WTC11 (cell line): Measurements from ENCODE around the gene ZFHX2. TPM values are rescaled to one million over a fixed set of nuclear protein-coding genes. Genes with fewer than 3 reads are reported as not detected.

Source experiments
- ATAC-seq: fragments of 200-7000 bp; cut with Tn5 transposase; 2 replicates; pipeline ENCODE4 v1.10.0; 2021; ENCODE audit warnings: mild to moderate bottlenecking, moderate library complexity
- CTCF ChIA-PET: fragments of 300-600 bp; sonication (Branson Sonifier 250); formaldehyde crosslinking; loops from one replicate; lab custom pipeline; 2021; ENCODE audit warnings: antibody characterized with exemption; lab: Charles Lee
- POLR2A ChIA-PET: fragments of 350-600 bp; sonication (Branson Sonifier 250); formaldehyde crosslinking; loops from one replicate; lab custom pipeline; 2021; ENCODE audit warnings: antibody characterized with exemption; lab: Charles Lee
- DNase-seq: peaks from one replicate; pipeline ENCODE4 v3.0.0; 2021; ENCODE audit warnings: low spot score
- H3K27ac Mint-ChIP-seq: 2 replicates; pipeline ENCODE4 v1.8.0; 2021; ENCODE audit warnings: mixed read lengths
- H3K27me3 Mint-ChIP-seq: 2 replicates; pipeline ENCODE4 v1.8.0; 2021; ENCODE audit warnings: low read depth, mild to moderate bottlenecking, moderate library complexity, mixed read lengths
- H3K36me3 Mint-ChIP-seq: 2 replicates; pipeline ENCODE4 v1.8.0; 2021; ENCODE audit warnings: mixed read lengths
- H3K4me1 Mint-ChIP-seq: 2 replicates; pipeline ENCODE4 v1.8.0; 2022; ENCODE audit warnings: mixed read lengths
- H3K4me3 Mint-ChIP-seq: 2 replicates; pipeline ENCODE4 v1.8.0; 2021; ENCODE audit warnings: mild to moderate bottlenecking, moderate library complexity, mixed read lengths
- H3K9me3 Mint-ChIP-seq: 2 replicates; pipeline ENCODE4 v1.8.0; 2021; ENCODE audit warnings: mixed read lengths
- CBFB ChIP-seq: sonication (generic); formaldehyde crosslinking; IDR thresholded peaks from 2 replicates; pipeline ENCODE4 v1.8.1; 2022; ENCODE audit warnings: mild to moderate bottlenecking, low read depth, missing genetic modification reagents
- CDX4 ChIP-seq: fragments of 250-450 bp; sonication (Bioruptor Pico); IDR thresholded peaks from 2 replicates; pipeline ENCODE4 v1.9.0; 2021; ENCODE audit warnings: moderate library complexity, mild to moderate bottlenecking, inconsistent platforms, borderline replicate concordance
- FOXP1 ChIP-seq: sonication (generic); formaldehyde crosslinking; IDR thresholded peaks from 2 replicates; pipeline ENCODE4 v1.8.0; 2022; ENCODE audit warnings: missing genetic modification reagents, mild to moderate bottlenecking, moderate library complexity, borderline replicate concordance
- GRHL2 ChIP-seq: fragments of 250-450 bp; sonication (Bioruptor Pico); IDR thresholded peaks from 2 replicates; pipeline ENCODE4 v1.8.0; 2022; ENCODE audit warnings: mild to moderate bottlenecking, moderate library complexity; ENCODE audit not compliant: insufficient replicate concordance, severe bottlenecking
- HMGA2 ChIP-seq: fragments of 250-450 bp; sonication (Bioruptor Pico); IDR thresholded peaks from 2 replicates; pipeline ENCODE4 v1.4.0; 2021; ENCODE audit warnings: mild to moderate bottlenecking, moderate library complexity
- NR3C1 ChIP-seq: sonication (generic); formaldehyde crosslinking; conservative IDR thresholded peaks from 2 replicates; pipeline ENCODE4 v1.8.1; 2023; ENCODE audit warnings: low read depth, mild to moderate bottlenecking, missing genetic modification reagents
- SOX15 ChIP-seq: fragments of 250-450 bp; sonication (Bioruptor Pico); IDR thresholded peaks from 2 replicates; pipeline ENCODE4 v1.9.0; 2021; ENCODE audit warnings: mild to moderate bottlenecking
- TP53 ChIP-seq: sonication (generic); formaldehyde crosslinking; IDR thresholded peaks from 2 replicates; pipeline ENCODE4 v1.8.1; 2023; ENCODE audit warnings: mild to moderate bottlenecking, missing genetic modification reagents
- USF1 ChIP-seq: sonication (generic); formaldehyde crosslinking; IDR thresholded peaks from 2 replicates; pipeline ENCODE4 v1.8.0; 2022; ENCODE audit warnings: mild to moderate bottlenecking, missing genetic modification reagents
- ZNF121 ChIP-seq: sonication (generic); formaldehyde crosslinking; IDR thresholded peaks from 2 replicates; pipeline ENCODE4 v1.8.0; 2023; ENCODE audit warnings: missing genetic modification reagents
- ZNF232 ChIP-seq: sonication (generic); formaldehyde crosslinking; IDR thresholded peaks from 2 replicates; pipeline ENCODE4 v1.8.0; 2022; ENCODE audit warnings: mild to moderate bottlenecking, missing genetic modification reagents
- ZNF281 ChIP-seq: sonication (generic); formaldehyde crosslinking; IDR thresholded peaks from 2 replicates; pipeline ENCODE4 v1.8.0; 2023; ENCODE audit warnings: mild to moderate bottlenecking, missing genetic modification reagents
- ZNF532 ChIP-seq: fragments of 250-450 bp; sonication (Bioruptor Pico); IDR thresholded peaks from 2 replicates; pipeline ENCODE4 v1.9.0; 2021; ENCODE audit warnings: mild to moderate bottlenecking, borderline replicate concordance
- total RNA-seq: library from RNA; stranded (reverse); gene quantifications from 3 replicates; pipeline ENCODE4 v1.2.3, GENCODE V29; 2021
- TF ChIP-seq, protein P1 (sequence below): sonication (generic); formaldehyde crosslinking; IDR thresholded peaks from 2 replicates; pipeline ENCODE4 v1.8.1; 2022; ENCODE audit warnings: low read depth, mild to moderate bottlenecking, moderate library complexity, missing genetic modification reagents, borderline replicate concordance
- TF ChIP-seq, protein P2 (sequence below): sonication (generic); formaldehyde crosslinking; IDR thresholded peaks from 2 replicates; pipeline ENCODE4 v1.8.1; 2022; ENCODE audit warnings: mild to moderate bottlenecking, moderate library complexity, missing genetic modification reagents
- TF ChIP-seq, protein P3 (sequence below): sonication (generic); formaldehyde crosslinking; IDR thresholded peaks from 2 replicates; pipeline ENCODE4 v1.8.0; 2022; ENCODE audit warnings: mild to moderate bottlenecking, missing genetic modification reagents
- TF ChIP-seq, protein P4 (sequence below): sonication (generic); formaldehyde crosslinking; IDR thresholded peaks from 2 replicates; pipeline ENCODE4 v1.8.1; 2022; ENCODE audit warnings: missing genetic modification reagents, borderline replicate concordance

Gene ZFHX2
- total RNA-seq, 1 experiment from 2014 or later: 16.4 TPM

- peaks cover 40% of the 10 kb centered on the region for H3K4me1 Mint-ChIP-seq
- ATAC-seq (no peak), DNase-seq (no peak)
- POLR2A ChIA-PET: interaction anchor here (1.1 to 1.5 kb wide), 3 partner anchors 11 to 82 kb away, joined by 3 to 5 read pairs (median 4); no protein-coding TSS in a partner anchor
- no peak for TF ChIP-seq ZNF232
- no peak for TF ChIP-seq NR3C1 (CRISPR knock-in tag)
- no peak for TF ChIP-seq CDX4 (CRISPR knock-in tag)
- H3K36me3 Mint-ChIP-seq: peaks cover 20% of the 10 kb centered on the region
- H3K4me3 Mint-ChIP-seq: peak overlapping the region; percentile 98
- no peaks in the 10 kb centered on the region for H3K27me3 Mint-ChIP-seq
- H3K27ac Mint-ChIP-seq: no peak overlapping the region
- CTCF ChIA-PET: interaction anchor here (0.8 to 2.2 kb wide), 6 partner anchors 9 to 88 kb away, joined by 3 to 11 read pairs (median 6); no protein-coding TSS in a partner anchor
- H3K9me3 Mint-ChIP-seq: no peaks in the 10 kb centered on the region
Observed at GRCh38 chr14:23566112-23566777, 14.7 kb upstream of the ZFHX2 start.

DNA sequence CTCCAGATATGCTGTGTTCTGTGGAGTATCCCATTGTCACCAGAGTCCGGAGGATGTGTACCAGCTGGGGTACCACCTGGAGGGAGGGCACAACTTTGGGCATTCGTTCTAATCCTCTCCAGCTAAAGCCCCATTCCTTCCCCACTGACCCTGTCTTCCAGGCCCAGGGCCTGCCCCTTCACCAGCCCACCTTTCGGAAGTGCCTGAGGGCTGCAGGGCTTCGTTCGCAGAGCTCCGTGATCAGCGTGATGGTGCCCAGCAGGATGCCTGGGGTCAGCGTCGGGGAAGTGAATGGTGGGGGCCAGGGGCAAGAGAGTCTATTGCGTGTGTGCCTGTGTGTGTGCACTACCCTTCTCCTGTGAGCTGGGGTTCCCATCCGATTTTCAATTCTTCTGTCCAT, 14.1 kb upstream of the ZFHX2 start:
- H3K4me3 Mint-ChIP-seq: no peak overlapping the region
- ATAC-seq: no peak
- TF ChIP-seq NR3C1 (CRISPR knock-in tag) (no peak), ZNF532 (CRISPR knock-in tag) (no peak), FOXP1 (no peak), TP53 (CRISPR knock-in tag) (no peak), USF1 (CRISPR knock-in tag) (no peak), ZNF281 (CRISPR knock-in tag) (no peak), SOX15 (CRISPR knock-in tag) (no peak), CDX4 (CRISPR knock-in tag) (no peak), ZNF121 (CRISPR knock-in tag) (no peak), CBFB (no peak), HMGA2 (CRISPR knock-in tag) (no peak), GRHL2 (CRISPR knock-in tag) (no peak)
- TF ChIP-seq, protein P1, sequence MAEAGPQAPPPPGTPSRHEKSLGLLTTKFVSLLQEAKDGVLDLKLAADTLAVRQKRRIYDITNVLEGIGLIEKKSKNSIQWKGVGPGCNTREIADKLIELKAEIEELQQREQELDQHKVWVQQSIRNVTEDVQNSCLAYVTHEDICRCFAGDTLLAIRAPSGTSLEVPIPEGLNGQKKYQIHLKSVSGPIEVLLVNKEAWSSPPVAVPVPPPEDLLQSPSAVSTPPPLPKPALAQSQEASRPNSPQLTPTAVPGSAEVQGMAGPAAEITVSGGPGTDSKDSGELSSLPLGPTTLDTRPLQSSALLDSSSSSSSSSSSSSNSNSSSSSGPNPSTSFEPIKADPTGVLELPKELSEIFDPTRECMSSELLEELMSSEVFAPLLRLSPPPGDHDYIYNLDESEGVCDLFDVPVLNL (CRISPR knock-in tag): no peak
- TF ChIP-seq, protein P2, sequence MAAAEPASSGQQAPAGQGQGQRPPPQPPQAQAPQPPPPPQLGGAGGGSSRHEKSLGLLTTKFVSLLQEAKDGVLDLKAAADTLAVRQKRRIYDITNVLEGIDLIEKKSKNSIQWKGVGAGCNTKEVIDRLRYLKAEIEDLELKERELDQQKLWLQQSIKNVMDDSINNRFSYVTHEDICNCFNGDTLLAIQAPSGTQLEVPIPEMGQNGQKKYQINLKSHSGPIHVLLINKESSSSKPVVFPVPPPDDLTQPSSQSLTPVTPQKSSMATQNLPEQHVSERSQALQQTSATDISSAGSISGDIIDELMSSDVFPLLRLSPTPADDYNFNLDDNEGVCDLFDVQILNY: no peak
- TF ChIP-seq, protein P3, sequence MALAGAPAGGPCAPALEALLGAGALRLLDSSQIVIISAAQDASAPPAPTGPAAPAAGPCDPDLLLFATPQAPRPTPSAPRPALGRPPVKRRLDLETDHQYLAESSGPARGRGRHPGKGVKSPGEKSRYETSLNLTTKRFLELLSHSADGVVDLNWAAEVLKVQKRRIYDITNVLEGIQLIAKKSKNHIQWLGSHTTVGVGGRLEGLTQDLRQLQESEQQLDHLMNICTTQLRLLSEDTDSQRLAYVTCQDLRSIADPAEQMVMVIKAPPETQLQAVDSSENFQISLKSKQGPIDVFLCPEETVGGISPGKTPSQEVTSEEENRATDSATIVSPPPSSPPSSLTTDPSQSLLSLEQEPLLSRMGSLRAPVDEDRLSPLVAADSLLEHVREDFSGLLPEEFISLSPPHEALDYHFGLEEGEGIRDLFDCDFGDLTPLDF (CRISPR knock-in tag): no peak
- TF ChIP-seq, protein P4, sequence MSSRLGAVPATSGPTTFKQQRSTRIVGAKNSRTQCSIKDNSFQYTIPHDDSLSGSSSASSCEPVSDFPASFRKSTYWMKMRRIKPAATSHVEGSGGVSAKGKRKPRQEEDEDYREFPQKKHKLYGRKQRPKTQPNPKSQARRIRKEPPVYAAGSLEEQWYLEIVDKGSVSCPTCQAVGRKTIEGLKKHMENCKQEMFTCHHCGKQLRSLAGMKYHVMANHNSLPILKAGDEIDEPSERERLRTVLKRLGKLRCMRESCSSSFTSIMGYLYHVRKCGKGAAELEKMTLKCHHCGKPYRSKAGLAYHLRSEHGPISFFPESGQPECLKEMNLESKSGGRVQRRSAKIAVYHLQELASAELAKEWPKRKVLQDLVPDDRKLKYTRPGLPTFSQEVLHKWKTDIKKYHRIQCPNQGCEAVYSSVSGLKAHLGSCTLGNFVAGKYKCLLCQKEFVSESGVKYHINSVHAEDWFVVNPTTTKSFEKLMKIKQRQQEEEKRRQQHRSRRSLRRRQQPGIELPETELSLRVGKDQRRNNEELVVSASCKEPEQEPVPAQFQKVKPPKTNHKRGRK (CRISPR knock-in tag): no peak

More for the DNA sequence above, 14.1 kb upstream of the ZFHX2 start:
- Mint-ChIP-seq H3K27ac (no peak overlapping the region), H3K27me3 (no peaks in the 10 kb centered on the region), H3K4me1 (peaks cover 40% of the 10 kb centered on the region), H3K9me3 (no peaks in the 10 kb centered on the region), H3K36me3 (peaks cover 25% of the 10 kb centered on the region)
- CTCF ChIA-PET: no interaction called here
- no peak for DNase-seq
- POLR2A ChIA-PET: no interaction called here
